ENCODE data around the gene TRPM3. TPM values are rescaled to one million over a fixed set of nuclear protein-coding genes. Genes with fewer than 3 reads are reported as not detected.

The TRPM3 gene
- total RNA-seq, 4 donors from 2014 or later, result 5.2 to 8.1 (median 7.3) TPM

DNA sequence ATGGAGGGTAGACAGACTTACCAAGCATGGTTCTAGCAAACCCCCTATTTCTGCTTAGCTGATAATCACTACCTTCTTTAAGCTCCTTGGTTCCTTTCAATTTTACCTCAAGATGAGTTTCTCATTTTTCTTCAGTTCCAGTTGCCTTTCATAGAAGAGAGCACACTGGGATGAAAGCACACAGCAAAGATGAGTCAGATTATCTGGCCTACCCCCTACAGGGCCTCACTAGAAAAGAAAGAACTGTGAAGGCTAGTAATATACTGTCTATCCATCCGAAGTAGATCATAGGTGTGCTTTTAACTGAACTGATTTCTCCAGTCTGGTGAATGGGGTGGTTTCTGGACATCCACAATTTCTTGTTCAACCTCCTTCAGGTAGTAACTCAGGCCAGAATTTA, 122.5 kb downstream of the TRPM3 start:
- WGBS, 2 donors, result 80 to 81% methylated on average over 1 of the region's 1 CpG
- H3K9me3 ChIP-seq, result peaks cover 0 to 3% (median 0%) of the 10 kb centered on the region in 4 donors
- H3K27ac ChIP-seq, result no peak overlapping the region
- peaks cover 0 to 4% (median 0%) of the 10 kb centered on the region in 4 donors for H3K4me1 ChIP-seq
- no peak for DNase-seq (ENCODE audit: low spot score in 2 of 2)
- H3K36me3 ChIP-seq, result no peaks in the 10 kb centered on the region
- H3K4me3 ChIP-seq, result no peak overlapping the region
- no peak for TF ChIP-seq POLR2A (IDR thresholded peaks at IDR 0.05)
- TF ChIP-seq EP300 (IDR thresholded peaks at IDR 0.05), result no peak
- TF ChIP-seq, protein P1, sequence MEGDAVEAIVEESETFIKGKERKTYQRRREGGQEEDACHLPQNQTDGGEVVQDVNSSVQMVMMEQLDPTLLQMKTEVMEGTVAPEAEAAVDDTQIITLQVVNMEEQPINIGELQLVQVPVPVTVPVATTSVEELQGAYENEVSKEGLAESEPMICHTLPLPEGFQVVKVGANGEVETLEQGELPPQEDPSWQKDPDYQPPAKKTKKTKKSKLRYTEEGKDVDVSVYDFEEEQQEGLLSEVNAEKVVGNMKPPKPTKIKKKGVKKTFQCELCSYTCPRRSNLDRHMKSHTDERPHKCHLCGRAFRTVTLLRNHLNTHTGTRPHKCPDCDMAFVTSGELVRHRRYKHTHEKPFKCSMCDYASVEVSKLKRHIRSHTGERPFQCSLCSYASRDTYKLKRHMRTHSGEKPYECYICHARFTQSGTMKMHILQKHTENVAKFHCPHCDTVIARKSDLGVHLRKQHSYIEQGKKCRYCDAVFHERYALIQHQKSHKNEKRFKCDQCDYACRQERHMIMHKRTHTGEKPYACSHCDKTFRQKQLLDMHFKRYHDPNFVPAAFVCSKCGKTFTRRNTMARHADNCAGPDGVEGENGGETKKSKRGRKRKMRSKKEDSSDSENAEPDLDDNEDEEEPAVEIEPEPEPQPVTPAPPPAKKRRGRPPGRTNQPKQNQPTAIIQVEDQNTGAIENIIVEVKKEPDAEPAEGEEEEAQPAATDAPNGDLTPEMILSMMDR (IDR thresholded peaks at IDR 0.05), result no peak
- no peaks in the 10 kb centered on the region for H3K27me3 ChIP-seq

DNA sequence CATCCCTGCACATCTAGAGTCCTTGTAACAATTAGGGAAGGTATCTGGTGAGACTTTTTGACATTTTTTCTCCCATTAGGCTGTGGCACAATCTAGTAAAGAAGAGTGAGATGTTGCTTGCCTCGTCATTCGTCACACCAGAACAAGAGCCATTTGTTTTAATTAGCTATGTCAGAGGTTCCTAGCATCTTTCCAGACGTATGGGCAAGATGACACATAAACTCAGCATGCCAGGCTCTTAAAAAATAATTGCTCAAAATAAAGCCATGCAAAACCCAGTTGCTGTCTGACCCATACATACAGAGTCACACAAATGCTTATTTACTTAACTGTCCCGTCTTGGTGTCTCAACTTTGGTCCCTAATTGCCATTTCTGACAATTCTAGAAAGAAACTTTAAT, 125.9 kb downstream of the TRPM3 start:
- no peak for DNase-seq (ENCODE audit: low spot score in 2 of 2)
- Histone ChIP-seq H3K36me3 (no peaks in the 10 kb centered on the region), H3K27me3 (no peaks in the 10 kb centered on the region), H3K4me3 (no peak overlapping the region), H3K4me1 (peaks cover 0 to 4% (median 0%) of the 10 kb centered on the region in 4 donors), H3K27ac (no peak overlapping the region), H3K9me3 (no peaks in the 10 kb centered on the region)
- WGBS, 2 donors, result 40 to 46% methylated on average over 4 of the region's 4 CpGs
- TF ChIP-seq, protein P1 (IDR thresholded peaks at IDR 0.05), result no peak
- no peak for TF ChIP-seq EP300 (IDR thresholded peaks at IDR 0.05)
- TF ChIP-seq POLR2A (IDR thresholded peaks at IDR 0.05), result no peak

DNA sequence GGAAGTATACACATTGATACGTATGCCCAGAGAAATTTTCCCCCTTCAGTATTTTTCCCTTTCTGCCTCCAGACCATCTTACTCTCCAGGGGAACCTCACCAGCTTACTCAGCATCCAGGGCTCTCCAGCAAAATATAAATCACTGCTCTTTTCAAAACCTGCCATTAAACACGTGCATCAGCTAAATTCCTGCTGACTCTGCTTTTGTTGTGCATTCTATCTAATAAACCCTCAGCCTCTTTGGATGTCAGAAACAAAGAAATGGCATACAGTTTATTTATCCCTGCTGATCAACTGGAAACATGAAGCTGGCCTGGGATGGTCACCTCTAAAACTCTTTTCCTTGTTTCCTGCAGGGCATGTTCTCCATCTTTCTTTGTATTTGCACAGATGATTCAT, 126.8 kb downstream of the TRPM3 start:
- Histone ChIP-seq H3K4me1 (no peaks in the 10 kb centered on the region), H3K9me3 (no peaks in the 10 kb centered on the region), H3K36me3 (no peaks in the 10 kb centered on the region), H3K4me3 (no peak overlapping the region), H3K27ac (no peak overlapping the region), H3K27me3 (no peaks in the 10 kb centered on the region)
- TF ChIP-seq EP300 (IDR thresholded peaks at IDR 0.05) (no peak), POLR2A (IDR thresholded peaks at IDR 0.05) (no peak)
- TF ChIP-seq, protein P1 (IDR thresholded peaks at IDR 0.05), result no peak
- no peak for DNase-seq (ENCODE audit: low spot score in 2 of 2)
- 48 to 66% methylated on average over 2 of the region's 2 CpGs for WGBS, 2 donors

DNA sequence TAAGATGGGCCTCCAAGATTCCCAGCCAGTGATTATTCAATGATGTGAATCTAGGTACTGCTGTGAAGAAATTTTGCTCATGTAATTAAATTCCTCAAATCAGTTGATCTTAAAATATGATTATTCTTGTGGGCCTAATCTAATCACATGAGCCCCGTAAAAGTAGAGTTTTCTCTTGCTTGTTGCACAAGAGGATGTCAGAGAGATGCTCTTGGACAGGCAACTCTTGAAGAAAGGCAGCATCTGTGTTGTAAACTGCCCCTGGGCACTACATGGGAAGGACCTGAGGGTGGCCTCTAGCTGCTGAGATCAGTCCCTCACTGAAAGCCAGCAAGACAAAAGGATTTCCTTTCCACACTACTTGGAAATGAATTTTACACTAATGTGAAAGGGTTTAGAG, 132.9 kb downstream of the TRPM3 start:
- DNase-seq (ENCODE audit: low spot score in 2 of 2), result no peak
- no peak overlapping the region for H3K27ac ChIP-seq
- H3K27me3 ChIP-seq, result no peaks in the 10 kb centered on the region
- no peaks in the 10 kb centered on the region for H3K36me3 ChIP-seq
- no peak overlapping the region for H3K4me3 ChIP-seq
- no peaks in the 10 kb centered on the region for H3K4me1 ChIP-seq
- TF ChIP-seq, protein P1 (IDR thresholded peaks at IDR 0.05), result no peak
- TF ChIP-seq POLR2A (IDR thresholded peaks at IDR 0.05), result no peak
- no peak for TF ChIP-seq EP300 (IDR thresholded peaks at IDR 0.05)
- peaks cover 0 to 5% (median 0%) of the 10 kb centered on the region in 4 donors for H3K9me3 ChIP-seq
- 70 to 83% methylated on average over 1 of the region's 1 CpG for WGBS, 2 donors

DNA sequence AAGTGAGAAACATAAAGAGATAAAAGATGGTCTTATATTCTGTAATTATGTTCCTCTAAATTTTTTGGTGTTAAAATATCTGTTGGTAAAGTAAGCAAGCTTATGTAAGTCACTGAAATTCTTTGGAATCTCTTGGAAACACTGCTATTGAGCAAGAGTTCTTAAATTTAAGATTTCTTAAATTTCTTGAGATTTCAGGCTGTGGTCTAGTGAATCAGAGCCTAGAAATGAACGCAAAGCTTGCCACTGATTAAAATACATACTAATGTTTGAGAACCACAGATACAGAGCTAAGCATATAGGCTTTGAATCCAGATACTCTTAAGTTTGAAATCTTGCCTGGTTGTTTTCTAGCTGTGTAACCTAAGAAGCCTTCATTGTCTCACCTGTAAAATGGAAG, 133.4 kb downstream of the TRPM3 start:
- Histone ChIP-seq H3K9me3 (peaks cover 0 to 5% (median 0%) of the 10 kb centered on the region in 4 donors), H3K4me1 (no peaks in the 10 kb centered on the region), H3K4me3 (no peak overlapping the region), H3K36me3 (no peaks in the 10 kb centered on the region), H3K27ac (no peak overlapping the region), H3K27me3 (no peaks in the 10 kb centered on the region)
- DNase-seq (ENCODE audit: low spot score in 2 of 2), result no peak
- WGBS, 2 donors, result 79 to 89% methylated on average over 1 of the region's 1 CpG
- TF ChIP-seq, protein P1 (IDR thresholded peaks at IDR 0.05), result no peak
